ENCODE results near the gene PCDHB5.
A peak's percentile ranks its signal among the peaks of the same experiment; 100 is the strongest.
"Not testable (repeated sequence)": the region's sequence is repeated elsewhere in the genome, so short reads cannot be mapped to it uniquely, and the experiment has no call there.

Gene PCDHB5

GRCh38 chr5:141155540-141156374, 20.8 kb downstream of the PCDHB5 start:
- no peak for DNase-seq

- not testable (repeated sequence) for DNase-seq
Measured at GRCh38 chr5:141157356-141157755, 22.4 kb downstream of the PCDHB5 start.

- not testable (repeated sequence) for DNase-seq
Measured at GRCh38 chr5:141157901-141158300, 22.9 kb downstream of the PCDHB5 start.

GRCh38 chr5:141172381-141173204, 37.6 kb downstream of the PCDHB5 start, which contains the start of gene PCDHB7:
TSS of gene PCDHB7 (plus strand) at chr5:141172644. CDS start at chr5:141172836, 192 bp downstream.
- peak; percentile 32 for DNase-seq

GRCh38 chr5:141174291-141175104, 39.5 kb downstream of the PCDHB5 start:
- DNase-seq: not testable (repeated sequence)

- no peak for DNase-seq
Measured at GRCh38 chr5:141175933-141176332, 40.9 kb downstream of the PCDHB5 start.

- DNase-seq: not testable (repeated sequence)
Measured at GRCh38 chr5:141177577-141178191, 42.7 kb downstream of the PCDHB5 start, which contains the start of gene PCDHB8. TSS of gene PCDHB8 (plus strand) at chr5:141177790. CDS start at chr5:141178035, 245 bp downstream.

- DNase-seq: not testable (repeated sequence)
Measured at GRCh38 chr5:141179371-141179770, 44.4 kb downstream of the PCDHB5 start.

GRCh38 chr5:141179876-141180275, 44.9 kb downstream of the PCDHB5 start:
- not testable (repeated sequence) for DNase-seq

- no peak for DNase-seq
Measured at GRCh38 chr5:141180313-141180712, 45.3 kb downstream of the PCDHB5 start.

- DNase-seq: peak; percentile 13
Measured at GRCh38 chr5:141182248-141182647, 47.2 kb downstream of the PCDHB5 start, which contains the start of gene PCDHB16. TSS of gene PCDHB16 (plus strand) at chr5:141182387. CDS start at chr5:141182560, 173 bp downstream.

GRCh38 chr5:141184117-141184855, 49.3 kb downstream of the PCDHB5 start:
- not testable (repeated sequence) for DNase-seq

GRCh38 chr5:141186897-141187512, 52.0 kb downstream of the PCDHB5 start, which contains the start of gene PCDHB9:
TSS of gene PCDHB9 (plus strand) at chr5:141187161. CDS start at chr5:141187319, 158 bp downstream.
- DNase-seq: peak; percentile 26

Measured in hematopoietic multipotent progenitor cell treated with erythropoietin and hydrocortisone succinate and interleukin-3 and kit ligand, for 6 days (in vitro differentiated cells).